CD14-positive monocyte (primary cell): Measurements from ENCODE around the gene IRF2BPL. TPM values are rescaled to one million over a fixed set of nuclear protein-coding genes. Genes with fewer than 3 reads are reported as not detected.

Experiments used
- DNase-seq, 3 donors: peaks; one replicate each; pipeline ENCODE4 v3.0.0-alpha.2; 2011 to 2022
- H2AFZ ChIP-seq: 2 replicates; pipeline ENCODE4 v1.6.0; 2012; ENCODE audit warnings: mild to moderate bottlenecking, low read depth, low read length, inconsistent platforms; ENCODE audit not compliant: insufficient read depth, poor library complexity, severe bottlenecking
- H3K27ac ChIP-seq, 2 donors: 1 replicate in 1 of 2; 2 replicates in 1 of 2; pipeline ENCODE4 v1.5.1; 2012 to 2013; ENCODE audit warnings: low read length in 2 of 2, control low read depth in 1 of 2, inconsistent platforms in 1 of 2, low read depth in 1 of 2, mild to moderate bottlenecking in 1 of 2
- H3K27me3 ChIP-seq, 2 donors: one replicate each; pipeline versions ENCODE4 v1.6.0 to v1.6.1; 2011 to 2013; ENCODE audit warnings: low read length in 2 of 2; ENCODE audit not compliant: control insufficient read depth in 2 of 2, insufficient read depth in 2 of 2
- H3K36me3 ChIP-seq, 2 donors: replicated peaks in 1 of 2; 1 replicate in 1 of 2; 2 replicates in 1 of 2; pipeline versions ENCODE4 v1.5.1 to v1.6.1; 2012 to 2013; ENCODE audit warnings: low read length in 2 of 2, control low read depth in 1 of 2, inconsistent platforms in 1 of 2, mild to moderate bottlenecking in 1 of 2; ENCODE audit not compliant: insufficient read depth in 2 of 2, control insufficient read depth in 1 of 2
- H3K4me1 ChIP-seq, 2 donors: 1 replicate in 1 of 2; 2 replicates in 1 of 2; pipeline versions ENCODE4 v1.5.1 to v1.6.1; 2012 to 2013; ENCODE audit warnings: low read length in 2 of 2, control low read depth in 1 of 2, inconsistent platforms in 1 of 2, mild to moderate bottlenecking in 1 of 2, moderate library complexity in 1 of 2; ENCODE audit not compliant: insufficient read depth in 2 of 2, control insufficient read depth in 1 of 2
- H3K4me2 ChIP-seq: replicated peaks from 2 replicates; pipeline ENCODE3; 2012; ENCODE audit warnings: low read length, moderate library complexity, mild to moderate bottlenecking; ENCODE audit not compliant: poor library complexity, severe bottlenecking; ENCODE audit errors: extremely low read depth
- H3K4me3 ChIP-seq, 3 experiments: fragments of 200-600 bp in 1 of 3; sonication (generic) in 1 of 3; replicated peaks in 1 of 3; 1 replicate in 2 of 3; 2 replicates in 1 of 3; pipeline ENCODE4 v1.5.1; 2011 to 2013; ENCODE audit warnings: low read length in 3 of 3, mild to moderate bottlenecking in 3 of 3, control low read depth in 2 of 3, low read depth in 2 of 3, inconsistent platforms in 1 of 3, moderate library complexity in 1 of 3
- H3K79me2 ChIP-seq: 2 replicates; pipeline ENCODE4 v1.6.0; 2012; ENCODE audit warnings: mild to moderate bottlenecking, control low read depth, inconsistent platforms, low read length, moderate library complexity; ENCODE audit not compliant: insufficient read depth
- H3K9ac ChIP-seq: 2 replicates; pipeline ENCODE4 v1.6.0; 2017; ENCODE audit warnings: low read length, mild to moderate bottlenecking; ENCODE audit not compliant: insufficient read depth, poor library complexity, severe bottlenecking
- H3K9me3 ChIP-seq, 2 donors: replicated peaks in 1 of 2; 1 replicate in 1 of 2; 2 replicates in 1 of 2; pipeline versions ENCODE4 v1.5.1 to v1.6.1; 2012 to 2013; ENCODE audit warnings: low read length in 2 of 2, control low read depth in 1 of 2; ENCODE audit not compliant: control insufficient read depth in 1 of 2, insufficient read depth in 1 of 2
- H4K20me1 ChIP-seq: 2 replicates; pipeline ENCODE4 v1.6.0; 2012; ENCODE audit warnings: mild to moderate bottlenecking, low read length, control low read depth, moderate library complexity; ENCODE audit not compliant: insufficient read depth
- H3K27ac Mint-ChIP-seq, 7 donors: one replicate each; pipeline ENCODE4 v1.8.0; 2020; ENCODE audit warnings: mild to moderate bottlenecking in 7 of 7, mixed read lengths in 7 of 7, moderate library complexity in 6 of 7, inconsistent platforms in 2 of 7
- H3K27me3 Mint-ChIP-seq, 3 donors: one replicate each; pipeline ENCODE4 v1.8.0; 2021 to 2022; ENCODE audit warnings: low read depth in 3 of 3, mild to moderate bottlenecking in 3 of 3, mixed read lengths in 3 of 3, moderate library complexity in 3 of 3, inconsistent platforms in 1 of 3
- H3K36me3 Mint-ChIP-seq, 2 donors: one replicate each; pipeline ENCODE4 v1.8.0; 2020; ENCODE audit warnings: mixed read lengths in 2 of 2, inconsistent platforms in 1 of 2, mild to moderate bottlenecking in 1 of 2
- H3K4me1 Mint-ChIP-seq: one replicate; pipeline ENCODE4 v1.8.0; 2020; ENCODE audit warnings: mild to moderate bottlenecking, mixed read lengths
- H3K4me3 Mint-ChIP-seq, 2 donors: one replicate each; pipeline ENCODE4 v1.8.0; 2020; ENCODE audit warnings: mild to moderate bottlenecking in 2 of 2, mixed read lengths in 2 of 2, moderate library complexity in 1 of 2
- H3K9me3 Mint-ChIP-seq, 7 donors: one replicate each; pipeline ENCODE4 v1.8.0; 2020 to 2022; ENCODE audit warnings: mixed read lengths in 7 of 7, mild to moderate bottlenecking in 6 of 7, moderate library complexity in 6 of 7, inconsistent platforms in 2 of 7
- WGBS: methylation state at CpG from one replicate; pipeline ENCODE4 v1.1.5; 2013; ENCODE audit warnings: missing lambda C conversion rate; ENCODE audit not compliant: insufficient coverage; 5-methylcytosine and 5-hydroxymethylcytosine counted together
- intact Hi-C, 2 donors: fragments of 100-400 bp; cut with micrococcal nuclease; formaldehyde crosslinking; loops; one replicate each; pipeline versions ENCODE4 v1.15.0 to v1.15.1; 2023
- polyA plus RNA-seq, 3 donors: library from polyadenylated mRNA; depleted of rRNA in 1 of 3; unstranded in 2 of 3; stranded (reverse) in 1 of 3; fragments of 300-500 nt in 2 of 3; fragments of >200 nt in 1 of 3; fragmentation: Illumina TruSeq in 2 of 3; gene quantifications; 1 replicate in 2 of 3; 2 replicates in 1 of 3; pipeline ENCODE4 v1.2.3, GENCODE V29; 2012 to 2021
- TF ChIP-seq, protein P1 (sequence below): fragments of 200-600 bp; IDR thresholded peaks from one replicate; pipeline ENCODE4 v1.8.0; 2022; ENCODE audit warnings: antibody characterized with exemption, mild to moderate bottlenecking

The IRF2BPL gene
- polyA plus RNA-seq, 3 donors = 1.4 to 17.9 (median 1.9) TPM

DNA sequence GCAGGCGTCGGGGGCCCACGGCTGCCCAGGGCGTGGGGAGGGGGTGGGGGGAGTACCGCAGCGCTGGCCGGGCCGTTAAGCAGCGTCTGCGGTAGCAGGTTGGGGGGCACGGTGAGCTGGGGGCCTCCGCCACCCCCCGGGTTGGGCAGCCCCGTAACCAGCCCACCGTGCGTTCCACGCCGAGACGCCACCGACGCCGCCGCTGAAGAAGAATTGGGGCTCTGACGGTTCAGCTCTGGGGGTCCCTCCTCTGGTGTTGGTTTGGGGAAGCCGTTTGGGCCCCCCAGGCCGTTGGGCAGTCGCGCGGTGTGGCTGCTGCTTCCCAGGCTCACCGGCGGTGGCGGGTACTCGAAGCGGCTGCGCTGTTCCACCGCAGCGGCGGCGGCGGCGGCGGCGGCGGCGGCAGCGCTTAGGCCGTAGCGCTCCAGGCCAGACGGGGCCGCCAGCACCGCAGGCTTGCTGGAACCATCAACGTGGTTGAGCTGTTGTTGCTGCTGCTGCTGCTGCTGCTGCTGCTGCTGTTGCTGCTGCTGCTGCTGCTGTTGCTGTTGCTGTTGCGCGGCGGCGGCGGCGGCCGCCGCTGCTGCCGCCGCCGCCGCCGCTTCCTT, 1.5 kb downstream of the IRF2BPL start:
- peaks cover 24 to 40% of the 10 kb centered on the region in 2 donors for H3K36me3 Mint-ChIP-seq
- H3K27me3 Mint-ChIP-seq = no peaks in the 10 kb centered on the region
- peaks cover 22% of the 10 kb centered on the region for H3K79me2 ChIP-seq
- peak overlapping the region; percentile 91 for H3K4me2 ChIP-seq
- WGBS = 5% methylated on average over 54 of the region's 65 CpGs
- H3K27ac ChIP-seq = peak overlapping the region; percentile 93 to 96
- H3K9me3 ChIP-seq = no peaks in the 10 kb centered on the region
- H3K36me3 ChIP-seq = peaks cover 7 to 16% of the 10 kb centered on the region in 2 donors
- peaks cover 43 to 57% of the 10 kb centered on the region in 2 donors for H3K4me1 ChIP-seq
- peak overlapping the region in 2 of 7 donors; percentile 85 to 90 for H3K27ac Mint-ChIP-seq
- H2AFZ ChIP-seq = peak overlapping the region; percentile 65
- peaks cover 41% of the 10 kb centered on the region for H4K20me1 ChIP-seq
- H3K9me3 Mint-ChIP-seq = no peaks in the 10 kb centered on the region
- DNase-seq = peak in 2 of 3 donors; percentile 56
- peaks cover 48% of the 10 kb centered on the region for H3K4me1 Mint-ChIP-seq
- no peaks in the 10 kb centered on the region for H3K27me3 ChIP-seq
- intact Hi-C loops = loop anchor here in 1 of 2 donors (5.0 kb wide), 1 partner anchor 115 kb away; no protein-coding TSS in a partner anchor
- peak overlapping the region; percentile 68 to 86 (median 85) for H3K4me3 ChIP-seq
- H3K9ac ChIP-seq = peak overlapping the region; percentile 93
- H3K4me3 Mint-ChIP-seq = peak overlapping the region; percentile 84 to 90
- TF ChIP-seq, protein P1, sequence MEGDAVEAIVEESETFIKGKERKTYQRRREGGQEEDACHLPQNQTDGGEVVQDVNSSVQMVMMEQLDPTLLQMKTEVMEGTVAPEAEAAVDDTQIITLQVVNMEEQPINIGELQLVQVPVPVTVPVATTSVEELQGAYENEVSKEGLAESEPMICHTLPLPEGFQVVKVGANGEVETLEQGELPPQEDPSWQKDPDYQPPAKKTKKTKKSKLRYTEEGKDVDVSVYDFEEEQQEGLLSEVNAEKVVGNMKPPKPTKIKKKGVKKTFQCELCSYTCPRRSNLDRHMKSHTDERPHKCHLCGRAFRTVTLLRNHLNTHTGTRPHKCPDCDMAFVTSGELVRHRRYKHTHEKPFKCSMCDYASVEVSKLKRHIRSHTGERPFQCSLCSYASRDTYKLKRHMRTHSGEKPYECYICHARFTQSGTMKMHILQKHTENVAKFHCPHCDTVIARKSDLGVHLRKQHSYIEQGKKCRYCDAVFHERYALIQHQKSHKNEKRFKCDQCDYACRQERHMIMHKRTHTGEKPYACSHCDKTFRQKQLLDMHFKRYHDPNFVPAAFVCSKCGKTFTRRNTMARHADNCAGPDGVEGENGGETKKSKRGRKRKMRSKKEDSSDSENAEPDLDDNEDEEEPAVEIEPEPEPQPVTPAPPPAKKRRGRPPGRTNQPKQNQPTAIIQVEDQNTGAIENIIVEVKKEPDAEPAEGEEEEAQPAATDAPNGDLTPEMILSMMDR = no peak

DNA sequence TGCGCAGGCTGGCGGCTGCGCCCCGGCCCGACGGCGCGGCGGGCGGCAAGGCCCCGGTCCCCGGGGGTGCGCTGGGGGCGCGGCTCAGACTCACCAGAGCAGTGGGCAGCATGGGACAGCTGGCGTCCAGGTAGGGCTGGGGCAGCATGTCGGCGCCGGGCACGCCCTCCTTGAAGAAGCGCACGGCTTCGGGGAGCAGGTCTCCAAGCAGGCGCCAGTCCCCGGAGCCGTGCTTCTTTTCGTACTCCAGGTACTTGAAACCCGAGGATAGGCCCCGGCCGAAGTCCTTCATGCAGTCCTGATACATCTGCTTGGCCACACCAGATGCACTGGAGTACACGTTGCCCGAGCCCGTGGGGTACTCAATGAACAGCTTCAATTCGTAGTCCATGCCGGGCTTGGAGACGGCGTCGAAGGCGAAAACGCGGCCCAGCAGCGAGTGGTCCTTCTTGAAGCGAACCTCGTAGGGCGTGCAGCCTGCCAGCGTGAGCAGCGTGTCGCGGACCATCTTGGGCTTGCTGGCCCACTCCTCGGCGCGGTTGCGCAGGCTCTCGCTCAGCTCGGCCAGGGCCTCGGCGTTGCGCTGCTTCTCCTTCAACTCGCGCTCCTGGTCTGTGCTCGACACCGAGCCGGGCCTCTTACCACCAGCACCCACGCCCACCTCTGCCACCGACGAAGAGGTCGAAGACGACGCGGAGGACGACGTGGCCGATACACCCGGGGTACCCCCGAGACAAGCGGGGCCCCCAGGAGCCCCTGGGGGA, 2.2 kb downstream of the IRF2BPL start:
- H3K9me3 ChIP-seq = no peaks in the 10 kb centered on the region

More for the DNA sequence above, 2.2 kb downstream of the IRF2BPL start:
- TF ChIP-seq, protein P1 = no peak
- H3K36me3 ChIP-seq = peaks cover 7 to 16% of the 10 kb centered on the region in 2 donors
- peak overlapping the region in 4 of 7 donors; percentile 41 to 69 (median 55) for H3K27ac Mint-ChIP-seq
- no peak overlapping the region for H2AFZ ChIP-seq
- H3K27me3 ChIP-seq = no peaks in the 10 kb centered on the region
- no peaks in the 10 kb centered on the region for H3K27me3 Mint-ChIP-seq
- peak overlapping the region; percentile 91 for H3K4me2 ChIP-seq
- H3K27ac ChIP-seq = peak overlapping the region in 1 of 2 donors; percentile 96
- H3K4me1 ChIP-seq = peaks cover 36 to 50% of the 10 kb centered on the region in 2 donors
- intact Hi-C loops = loop anchor here in 1 of 2 donors (5.0 kb wide), 1 partner anchor 114 kb away; no protein-coding TSS in a partner anchor
- H3K4me3 Mint-ChIP-seq = peak overlapping the region; percentile 78 to 81
- DNase-seq = no peak
- WGBS = 90% methylated on average over 64 of the region's 76 CpGs
- peak overlapping the region; percentile 68 to 86 (median 85) for H3K4me3 ChIP-seq
- no peaks in the 10 kb centered on the region for H3K9me3 Mint-ChIP-seq
- peaks cover 41% of the 10 kb centered on the region for H3K4me1 Mint-ChIP-seq
- H4K20me1 ChIP-seq = peaks cover 41% of the 10 kb centered on the region
- H3K36me3 Mint-ChIP-seq = peaks cover 24 to 40% of the 10 kb centered on the region in 2 donors
- H3K9ac ChIP-seq = peak overlapping the region; percentile 93
- H3K79me2 ChIP-seq = peaks cover 22% of the 10 kb centered on the region
